GM12865 (cell line): Measurements from ENCODE around the gene MRPL39.
A peak's percentile ranks its signal among the peaks of the same experiment; 100 is the strongest.

ENCODE experiments used
- DNase-seq: peaks from one replicate; pipeline ENCODE4 v3.0.0; 2010; ENCODE audit warnings: low read depth
- H3K4me3 ChIP-seq: 2 replicates; pipeline ENCODE4 v1.5.1; 2011; ENCODE audit warnings: mild to moderate bottlenecking, low read depth, low read length, control low read depth
- CTCF ChIP-seq: IDR thresholded peaks from 2 replicates; pipeline ENCODE4 v1.5.1; 2011; ENCODE audit warnings: low read length, control low read depth, low read depth, inconsistent platforms; ENCODE audit not compliant: insufficient read depth; ENCODE audit errors: missing control alignments

The MRPL39 gene

GRCh38 chr21:25577424-25578055 lies 29.7 kb downstream of the MRPL39 start:
- no peak overlapping the region for H3K4me3 ChIP-seq
- peak; percentile 75 for DNase-seq
- no peak for TF ChIP-seq CTCF

- peak; percentile 83 for DNase-seq
- peak overlapping the region; percentile 38 for H3K4me3 ChIP-seq
- TF ChIP-seq CTCF: no peak
These were observed 33.7 kb downstream of the MRPL39 start for GRCh38 chr21:25573409-25574206.

GRCh38 chr21:25572861-25573310 lies 34.4 kb downstream of the MRPL39 start:
- no peak for TF ChIP-seq CTCF
- peak overlapping the region; percentile 97 for H3K4me3 ChIP-seq
- peak; percentile 85 for DNase-seq

GRCh38 chr21:25571726-25572121 lies 35.6 kb downstream of the MRPL39 start:
- peak overlapping the region; percentile 97 for H3K4me3 ChIP-seq
- peak; percentile 46 for DNase-seq
- no peak for TF ChIP-seq CTCF

GRCh38 chr21:25569711-25570110 lies 37.6 kb downstream of the MRPL39 start:
- peak; percentile 68 for DNase-seq
- TF ChIP-seq CTCF: no peak
- peak overlapping the region; percentile 97 for H3K4me3 ChIP-seq

GRCh38 chr21:25569084-25569483 lies 38.2 kb downstream of the MRPL39 start:
- DNase-seq: peak; percentile 63
- H3K4me3 ChIP-seq: peak overlapping the region; percentile 97
- TF ChIP-seq CTCF: no peak
